HepG2 (cell line): ENCODE measurements around the gene AP1M2. TPM values are rescaled to one million over a fixed set of nuclear protein-coding genes. Genes with fewer than 3 reads are reported as not detected.

ENCODE experiments used
- ADNP ChIP-seq: sonication (generic); formaldehyde crosslinking; IDR thresholded peaks from 2 replicates; pipeline ENCODE4 v1.4.0; 2020; ENCODE audit warnings: missing genetic modification reagents
- ATRX ChIP-seq: sonication (generic); formaldehyde crosslinking; IDR thresholded peaks from 2 replicates; pipeline ENCODE4 v1.4.0; 2020; ENCODE audit warnings: missing genetic modification reagents, borderline replicate concordance
- CENPX ChIP-seq: sonication (generic); formaldehyde crosslinking; IDR thresholded peaks from 2 replicates; pipeline ENCODE4 v1.9.0; 2021; ENCODE audit warnings: mild to moderate bottlenecking, missing genetic modification reagents, moderate library complexity
- FOSL2 ChIP-seq: sonication (generic); formaldehyde crosslinking; IDR thresholded peaks from 2 replicates; pipeline ENCODE4 v1.4.0; 2020; ENCODE audit warnings: missing genetic modification reagents
- HES4 ChIP-seq: sonication (generic); formaldehyde crosslinking; IDR thresholded peaks from 2 replicates; pipeline ENCODE4 v1.9.0; 2021; ENCODE audit warnings: mild to moderate bottlenecking, missing genetic modification reagents, borderline replicate concordance
- HIVEP1 ChIP-seq: sonication (generic); formaldehyde crosslinking; IDR thresholded peaks from 2 replicates; pipeline ENCODE4 v1.4.0; 2020; ENCODE audit warnings: mild to moderate bottlenecking, missing genetic modification reagents
- KDM6A ChIP-seq: IDR thresholded peaks from 2 replicates; pipeline ENCODE4 v1.6.1; 2016; ENCODE audit warnings: low read depth
- MEIS2 ChIP-seq: sonication (generic); formaldehyde crosslinking; IDR thresholded peaks from 2 replicates; pipeline ENCODE4 v1.9.0; 2021; ENCODE audit warnings: mild to moderate bottlenecking, missing genetic modification reagents
- NFKB2 ChIP-seq: sonication (generic); formaldehyde crosslinking; IDR thresholded peaks from 2 replicates; pipeline ENCODE4 v1.4.0; 2020; ENCODE audit warnings: missing genetic modification reagents, borderline replicate concordance
- SATB2 ChIP-seq: sonication (generic); formaldehyde crosslinking; IDR thresholded peaks from 2 replicates; pipeline ENCODE4 v1.5.0; 2020; ENCODE audit warnings: missing genetic modification reagents
- SYNCRIP ChIP-seq: fragments of 200-400 bp; formaldehyde crosslinking; IDR thresholded peaks from 2 replicates; pipeline ENCODE4 v1.6.1; 2018; ENCODE audit warnings: mild to moderate bottlenecking, low read depth, low read length; ENCODE audit not compliant: insufficient read depth
- ZBTB7A ChIP-seq: sonication (generic); formaldehyde crosslinking; IDR thresholded peaks from 2 replicates; pipeline ENCODE4 v1.8.0; 2022; ENCODE audit warnings: mild to moderate bottlenecking, missing genetic modification reagents
- ZBTB7B ChIP-seq: sonication (generic); formaldehyde crosslinking; IDR thresholded peaks from 2 replicates; pipeline ENCODE4 v1.4.0; 2020; ENCODE audit warnings: missing genetic modification reagents
- ZNF121 ChIP-seq: sonication (generic); formaldehyde crosslinking; IDR thresholded peaks from 2 replicates; pipeline ENCODE4 v1.5.0; 2020; ENCODE audit warnings: mild to moderate bottlenecking, missing genetic modification reagents
- ZNF281 ChIP-seq: sonication (generic); formaldehyde crosslinking; IDR thresholded peaks from 2 replicates; pipeline ENCODE4 v1.4.0; 2020; ENCODE audit warnings: missing genetic modification reagents, borderline replicate concordance
- ZNF768 ChIP-seq: sonication (generic); formaldehyde crosslinking; IDR thresholded peaks from 2 replicates; pipeline ENCODE4 v1.4.0; 2020; ENCODE audit warnings: missing genetic modification reagents
- polyA plus RNA-seq, 8 experiments: library from polyadenylated mRNA; depleted of rRNA in 3 of 8; stranded (reverse) in 7 of 8; unstranded in 1 of 8; fragments of >200 nt; fragmentation: Illumina TruSeq in 4 of 8; extraction: Trizol in 4 of 8; gene quantifications; 2 replicates each; pipeline versions ENCODE4 v1.2.1 to v1.2.3, GENCODE V29; 2011 to 2016; ENCODE audit warnings: low read depth in 4 of 8, missing spikeins in 1 of 8, mixed read lengths in 1 of 8; ENCODE audit not compliant: insufficient read depth in 1 of 8
- total RNA-seq, 5 experiments: library from RNA; depleted of rRNA; stranded (reverse); fragments of >200 nt; fragmentation: Illumina TruSeq; extraction: Trizol; gene quantifications; 2 replicates each; pipeline ENCODE4 v1.2.3, GENCODE V29; 2016; ENCODE audit warnings: low read depth in 1 of 5
- TF ChIP-seq, protein P1 (sequence below): sonication (generic); formaldehyde crosslinking; IDR thresholded peaks from 2 replicates; pipeline ENCODE4 v1.4.0; 2020; ENCODE audit warnings: mild to moderate bottlenecking, missing genetic modification reagents
- TF ChIP-seq, protein P2 (sequence below): sonication (generic); formaldehyde crosslinking; IDR thresholded peaks from 2 replicates; pipeline ENCODE4 v1.5.0; 2020; ENCODE audit warnings: missing genetic modification reagents
- TF ChIP-seq, protein P3 (sequence below): sonication (generic); formaldehyde crosslinking; IDR thresholded peaks from 2 replicates; pipeline ENCODE4 v1.4.0; 2020; ENCODE audit warnings: missing genetic modification reagents
- TF ChIP-seq, protein P4 (sequence below): sonication (generic); formaldehyde crosslinking; IDR thresholded peaks from 2 replicates; pipeline ENCODE4 v1.8.0; 2022; ENCODE audit warnings: missing genetic modification reagents, low read depth, mild to moderate bottlenecking, borderline replicate concordance

AP1M2 gene
- total and polyA plus RNA-seq, 2 of the 13 experiments (the other 11 are each of a cell fraction or from before 2014, with no cell fraction given), result 6.3 to 76.8 TPM

- TF ChIP-seq SATB2 (CRISPR knock-in tag) (no peak), HIVEP1 (CRISPR knock-in tag) (no peak), FOSL2 (CRISPR knock-in tag) (no peak), ZNF121 (0 out of 2 replicates have a peak, but pooled peaks have one; percentile 11), CENPX (CRISPR knock-in tag) (no peak), NFKB2 (CRISPR knock-in tag) (peak; percentile 2; the same call in 1 of the 2 replicates), ZBTB7B (no peak), SYNCRIP (no peak), ATRX (CRISPR knock-in tag) (no peak), MEIS2 (CRISPR knock-in tag) (0 out of 2 replicates have a peak, but pooled peaks have one; percentile 5), ZNF281 (no peak), KDM6A (no peak), ZBTB7A (0 out of 2 replicates have a peak, but pooled peaks have one; percentile 17), ZNF768 (peak; percentile 27; the same call in 1 of the 2 replicates), HES4 (CRISPR knock-in tag) (no peak), ADNP (CRISPR knock-in tag) (no peak)
- TF ChIP-seq, protein P1, sequence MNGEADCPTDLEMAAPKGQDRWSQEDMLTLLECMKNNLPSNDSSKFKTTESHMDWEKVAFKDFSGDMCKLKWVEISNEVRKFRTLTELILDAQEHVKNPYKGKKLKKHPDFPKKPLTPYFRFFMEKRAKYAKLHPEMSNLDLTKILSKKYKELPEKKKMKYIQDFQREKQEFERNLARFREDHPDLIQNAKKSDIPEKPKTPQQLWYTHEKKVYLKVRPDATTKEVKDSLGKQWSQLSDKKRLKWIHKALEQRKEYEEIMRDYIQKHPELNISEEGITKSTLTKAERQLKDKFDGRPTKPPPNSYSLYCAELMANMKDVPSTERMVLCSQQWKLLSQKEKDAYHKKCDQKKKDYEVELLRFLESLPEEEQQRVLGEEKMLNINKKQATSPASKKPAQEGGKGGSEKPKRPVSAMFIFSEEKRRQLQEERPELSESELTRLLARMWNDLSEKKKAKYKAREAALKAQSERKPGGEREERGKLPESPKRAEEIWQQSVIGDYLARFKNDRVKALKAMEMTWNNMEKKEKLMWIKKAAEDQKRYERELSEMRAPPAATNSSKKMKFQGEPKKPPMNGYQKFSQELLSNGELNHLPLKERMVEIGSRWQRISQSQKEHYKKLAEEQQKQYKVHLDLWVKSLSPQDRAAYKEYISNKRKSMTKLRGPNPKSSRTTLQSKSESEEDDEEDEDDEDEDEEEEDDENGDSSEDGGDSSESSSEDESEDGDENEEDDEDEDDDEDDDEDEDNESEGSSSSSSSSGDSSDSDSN, result peak; percentile 44; the same call in 1 of the 2 replicates
- TF ChIP-seq, protein P2, sequence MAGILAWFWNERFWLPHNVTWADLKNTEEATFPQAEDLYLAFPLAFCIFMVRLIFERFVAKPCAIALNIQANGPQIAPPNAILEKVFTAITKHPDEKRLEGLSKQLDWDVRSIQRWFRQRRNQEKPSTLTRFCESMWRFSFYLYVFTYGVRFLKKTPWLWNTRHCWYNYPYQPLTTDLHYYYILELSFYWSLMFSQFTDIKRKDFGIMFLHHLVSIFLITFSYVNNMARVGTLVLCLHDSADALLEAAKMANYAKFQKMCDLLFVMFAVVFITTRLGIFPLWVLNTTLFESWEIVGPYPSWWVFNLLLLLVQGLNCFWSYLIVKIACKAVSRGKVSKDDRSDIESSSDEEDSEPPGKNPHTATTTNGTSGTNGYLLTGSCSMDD (CRISPR knock-in tag), result no peak
- TF ChIP-seq, protein P3, sequence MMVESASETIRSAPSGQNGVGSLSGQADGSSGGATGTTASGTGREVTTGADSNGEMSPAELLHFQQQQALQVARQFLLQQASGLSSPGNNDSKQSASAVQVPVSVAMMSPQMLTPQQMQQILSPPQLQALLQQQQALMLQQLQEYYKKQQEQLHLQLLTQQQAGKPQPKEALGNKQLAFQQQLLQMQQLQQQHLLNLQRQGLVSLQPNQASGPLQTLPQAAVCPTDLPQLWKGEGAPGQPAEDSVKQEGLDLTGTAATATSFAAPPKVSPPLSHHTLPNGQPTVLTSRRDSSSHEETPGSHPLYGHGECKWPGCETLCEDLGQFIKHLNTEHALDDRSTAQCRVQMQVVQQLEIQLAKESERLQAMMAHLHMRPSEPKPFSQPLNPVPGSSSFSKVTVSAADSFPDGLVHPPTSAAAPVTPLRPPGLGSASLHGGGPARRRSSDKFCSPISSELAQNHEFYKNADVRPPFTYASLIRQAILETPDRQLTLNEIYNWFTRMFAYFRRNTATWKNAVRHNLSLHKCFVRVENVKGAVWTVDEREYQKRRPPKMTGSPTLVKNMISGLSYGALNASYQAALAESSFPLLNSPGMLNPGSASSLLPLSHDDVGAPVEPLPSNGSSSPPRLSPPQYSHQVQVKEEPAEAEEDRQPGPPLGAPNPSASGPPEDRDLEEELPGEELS (CRISPR knock-in tag), result no peak
- TF ChIP-seq, protein P4, sequence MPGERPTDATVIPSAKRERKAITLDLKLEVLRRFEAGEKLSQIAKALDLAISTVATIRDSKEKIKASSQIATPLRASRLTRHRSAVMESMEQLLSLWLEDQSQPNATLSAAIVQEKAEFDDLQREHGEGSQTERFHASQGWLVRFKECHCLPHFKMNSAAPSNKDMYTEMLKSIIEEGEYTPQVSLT (CRISPR knock-in tag), result no peak
These were observed 18.9 kb downstream of the AP1M2 start (continued) for GRCh38 chr19:10568062-10568825.
